SK-N-MC (cell line): ENCODE data around the gene PTGER1.

Experiments
- EZH2 ChIP-seq: fragments of 200-600 bp; sonication (generic); IDR thresholded peaks from one replicate; pipeline ENCODE4 v1.6.1; 2017; ENCODE audit warnings: antibody characterized with exemption
- FOXP2 ChIP-seq: optimal IDR thresholded peaks from 2 replicates; pipeline ENCODE3; 2011; ENCODE audit warnings: mild to moderate bottlenecking, moderate library complexity; ENCODE audit not compliant: insufficient read depth; ENCODE audit errors: extremely low read length, control extremely low read depth
- POLR2AphosphoS5 ChIP-seq: IDR thresholded peaks from 2 replicates; pipeline ENCODE4 v1.6.1; 2012; ENCODE audit warnings: mild to moderate bottlenecking, low read depth, low read length, borderline replicate concordance

GRCh38 chr19:14475251-14476073 is at the start of gene PTGER1:
- no peak for TF ChIP-seq EZH2
- TF ChIP-seq POLR2AphosphoS5, result no peak
- TF ChIP-seq FOXP2, result no peak
